Middle frontal gyrus (tissue), 1 donor: ENCODE measurements around the gene KIAA1328.

Experiments used
- DNase-seq: peaks from one replicate; pipeline ENCODE4 v3.0.0-alpha.2; 2015; ENCODE audit warnings: low spot score; ENCODE audit errors: extremely low spot score

The KIAA1328 gene

DNA sequence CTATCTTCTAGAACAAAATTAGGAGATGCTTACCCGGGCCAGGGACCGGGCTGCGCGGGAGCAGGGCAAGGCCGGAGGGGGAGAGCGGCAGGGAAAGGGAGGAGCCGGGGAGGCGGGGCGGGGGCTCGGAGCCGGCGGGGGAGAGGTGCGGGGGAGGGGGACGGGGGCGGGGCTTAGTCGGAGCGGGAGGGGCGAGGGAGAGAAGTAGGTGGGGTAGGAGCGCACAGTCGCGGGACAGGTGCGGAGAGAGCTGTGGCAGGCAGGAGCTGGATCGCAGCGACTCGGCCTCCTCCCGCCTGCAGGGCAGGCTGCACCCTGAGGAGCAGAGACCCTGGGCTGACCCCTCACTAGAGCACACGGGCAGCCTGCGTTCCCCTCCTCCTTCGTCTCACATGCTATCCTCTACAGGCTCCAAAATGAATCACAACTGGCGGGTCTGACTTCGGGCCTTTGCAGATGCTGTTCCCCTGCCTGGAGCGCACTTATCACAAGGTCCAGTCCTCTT lies 446.4 kb downstream of the KIAA1328 start:
- DNase-seq: no peak

DNA sequence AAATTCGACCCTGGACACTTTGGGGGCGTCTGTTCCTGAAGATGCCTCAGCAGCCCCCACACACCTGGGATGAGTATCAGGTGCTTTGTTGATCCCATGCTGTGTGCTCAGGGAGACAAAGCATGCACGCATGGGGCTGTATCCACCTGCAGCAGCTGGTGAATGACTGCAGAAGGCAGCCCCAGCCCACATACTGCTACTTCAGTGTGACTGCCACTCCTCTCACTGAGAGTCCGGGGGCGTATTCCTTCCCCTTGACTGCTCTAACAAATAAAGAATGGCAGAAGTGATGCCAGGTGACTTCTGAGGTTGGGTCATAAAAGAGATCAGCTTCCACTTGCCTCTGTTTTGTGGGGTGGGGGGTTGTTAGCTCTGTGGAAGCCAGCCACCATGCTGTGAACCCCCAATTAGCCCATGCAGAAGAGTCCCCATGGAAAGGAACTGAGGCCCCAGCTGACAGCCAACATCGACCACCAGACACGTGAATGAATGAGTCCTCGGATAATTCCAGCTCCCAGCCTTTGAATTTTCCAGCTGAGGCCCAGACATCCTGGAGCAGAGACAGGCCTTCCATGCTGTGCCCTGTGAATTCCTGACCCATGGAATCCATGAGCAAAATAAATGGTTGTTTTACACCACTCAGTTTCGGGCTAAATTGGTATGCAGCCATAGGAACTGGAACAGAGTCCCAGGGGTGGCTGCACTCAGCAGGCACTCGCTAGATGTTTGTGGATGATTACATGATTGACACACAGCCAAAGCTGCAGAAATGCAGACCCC lies 447.4 kb downstream of the KIAA1328 start:
- DNase-seq: no peak

- no peak for DNase-seq
Observed at GRCh38 chr18:37277804-37278203, 448.9 kb downstream of the KIAA1328 start.
